ENCODE measurements around the gene FARS2.

GRCh38 chr6:5277589-5277988 is 16.3 kb downstream of the FARS2 start:
- TF ChIP-seq CTCF (conservative IDR thresholded peaks at IDR 0.05 in 1 of 2, IDR thresholded peaks at IDR 0.05 in 1 of 2; ENCODE audit: low read depth in 1 of 2, low read length in 2 of 2) (no peak), EZH2 (IDR thresholded peaks at IDR 0.05; ENCODE audit: low read length, missing control alignments) (no peak)

All from fibroblast of lung (primary cell).